Measurements from ENCODE around the gene SLC39A3.

The SLC39A3 gene

DNA sequence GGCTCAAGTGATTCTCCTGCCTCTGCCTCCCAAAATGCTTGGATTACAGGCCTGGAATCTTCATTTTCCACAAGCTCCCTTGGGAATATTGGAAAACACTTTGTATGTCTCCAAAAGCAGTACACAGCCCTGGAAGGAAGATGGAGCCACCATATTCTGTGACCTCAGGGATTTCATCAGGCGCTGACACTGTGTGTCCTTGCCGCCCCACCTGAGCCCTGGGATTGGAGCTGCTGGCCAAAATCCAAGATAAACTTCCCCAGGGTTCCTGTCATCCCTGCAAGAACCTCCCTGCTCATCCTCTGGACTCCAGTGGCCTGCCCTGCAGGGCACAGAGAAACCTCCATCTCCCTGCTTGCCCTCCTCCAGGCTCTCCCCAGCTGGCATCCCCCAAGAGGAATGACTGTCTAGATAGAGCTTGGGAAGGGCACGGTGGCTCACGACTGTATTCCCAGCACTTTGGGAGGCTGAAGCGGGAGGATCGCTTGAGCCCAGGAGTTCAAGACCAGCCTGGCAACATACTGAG lies 36.1 kb downstream of the SLC39A3 start:
- Histone ChIP-seq H3K27me3 (ENCODE audit: control insufficient read depth in 2 of 2, insufficient read depth in 2 of 2, low read length in 2 of 2) (no peaks in the 10 kb centered on the region), H3K36me3 (ENCODE audit: control insufficient read depth in 2 of 2, insufficient read depth in 2 of 2, low read length in 2 of 2) (no peaks in the 10 kb centered on the region), H3K27ac (ENCODE audit: low read depth in 2 of 2, low read length in 2 of 2) (no peak overlapping the region), H3K9me3 (ENCODE audit: control insufficient read depth in 2 of 2, low read length in 2 of 2) (no peaks in the 10 kb centered on the region), H3K4me1 (ENCODE audit: control insufficient read depth in 2 of 2, insufficient read depth in 2 of 2, low read length in 2 of 2) (peaks cover 0 to 5% of the 10 kb centered on the region in 2 donors), H3K9ac (ENCODE audit: low read depth in 1 of 2, low read length in 2 of 2) (no peak overlapping the region), H3K4me3 (ENCODE audit: low read length in 2 of 2) (no peak overlapping the region)

- Histone ChIP-seq H3K27ac (ENCODE audit: low read depth in 2 of 2, low read length in 2 of 2) (no peak overlapping the region), H3K27me3 (ENCODE audit: control insufficient read depth in 2 of 2, insufficient read depth in 2 of 2, low read length in 2 of 2) (no peaks in the 10 kb centered on the region), H3K4me1 (ENCODE audit: control insufficient read depth in 2 of 2, insufficient read depth in 2 of 2, low read length in 2 of 2) (peaks cover 0 to 5% of the 10 kb centered on the region in 2 donors), H3K9me3 (ENCODE audit: control insufficient read depth in 2 of 2, low read length in 2 of 2) (no peaks in the 10 kb centered on the region), H3K4me3 (ENCODE audit: low read length in 2 of 2) (peak overlapping the region; percentile 25 to 64), H3K9ac (ENCODE audit: low read depth in 1 of 2, low read length in 2 of 2) (peak overlapping the region in 1 of 2 donors; percentile 14), H3K36me3 (ENCODE audit: control insufficient read depth in 2 of 2, insufficient read depth in 2 of 2, low read length in 2 of 2) (no peaks in the 10 kb centered on the region)
These were observed 36.8 kb downstream of the SLC39A3 start for GRCh38 chr19:2703077-2703437.

DNA sequence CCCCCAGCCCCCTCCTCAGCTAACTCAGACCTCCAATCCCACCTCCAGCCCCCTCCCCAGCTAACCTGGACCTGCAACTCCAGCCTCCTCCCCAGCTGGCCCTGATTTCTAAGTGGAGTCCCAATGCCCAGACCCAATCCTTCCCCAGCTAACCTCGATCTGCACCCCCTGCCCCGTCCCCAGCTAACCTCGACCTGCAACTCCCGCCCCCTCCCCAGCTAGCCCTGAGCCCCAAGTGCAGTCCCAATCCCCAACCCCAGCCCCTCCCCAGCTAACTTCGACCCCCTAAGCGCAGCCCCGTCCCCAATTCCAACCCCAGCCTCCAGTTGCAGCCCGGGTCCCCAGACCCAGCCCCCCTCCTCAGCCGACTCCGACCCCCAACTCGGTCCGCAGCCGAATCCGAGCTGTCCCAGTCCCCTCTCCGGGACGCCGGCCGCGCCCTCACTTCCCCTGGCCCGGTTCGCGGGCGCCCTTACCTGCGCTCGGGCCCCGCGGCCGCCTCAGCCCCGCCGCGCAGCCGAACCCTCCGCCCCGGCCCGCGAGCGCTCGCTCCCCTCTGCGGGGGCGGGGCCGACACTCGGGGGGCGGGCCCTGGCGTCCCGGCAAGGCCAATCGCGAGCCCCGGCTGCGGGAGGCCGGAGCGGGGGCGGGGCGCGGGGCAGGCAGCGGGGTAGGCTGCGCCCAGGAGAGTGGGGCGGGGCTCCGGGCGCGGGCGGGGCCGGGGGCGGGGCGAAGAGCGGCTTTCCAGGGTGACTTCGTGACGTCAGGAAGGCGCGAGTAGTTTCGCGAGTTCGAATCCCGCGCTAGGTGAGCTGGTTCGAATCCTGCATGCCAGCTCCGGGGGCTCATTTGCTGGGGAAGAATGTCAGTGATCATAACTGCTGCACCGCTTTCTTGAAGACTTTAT lies 37.4 kb downstream of the SLC39A3 start, which contains the start of gene GNG7:
Gene GNG7, minus strand, starts transcription at position 525 of the 907 bp plus-strand sequence. CDS start 182,006 bp downstream, outside the sequence.
- Histone ChIP-seq H3K9me3 (ENCODE audit: control insufficient read depth in 2 of 2, low read length in 2 of 2) (no peaks in the 10 kb centered on the region), H3K4me1 (ENCODE audit: control insufficient read depth in 2 of 2, insufficient read depth in 2 of 2, low read length in 2 of 2) (peaks cover 0 to 5% of the 10 kb centered on the region in 2 donors), H3K27me3 (ENCODE audit: control insufficient read depth in 2 of 2, insufficient read depth in 2 of 2, low read length in 2 of 2) (no peaks in the 10 kb centered on the region), H3K4me3 (ENCODE audit: low read length in 2 of 2) (peak within 1 kb of the TSS; percentile 64 to 65), H3K36me3 (ENCODE audit: control insufficient read depth in 2 of 2, insufficient read depth in 2 of 2, low read length in 2 of 2) (no peaks in the 10 kb centered on the region), H3K9ac (ENCODE audit: low read depth in 1 of 2, low read length in 2 of 2) (peak within 1 kb of the TSS; percentile 63 to 64), H3K27ac (ENCODE audit: low read depth in 2 of 2, low read length in 2 of 2) (peak within 1 kb of the TSS in 1 of 2 donors; percentile 32)

GRCh38 chr19:2701361-2702169 lies 38.3 kb downstream of the SLC39A3 start:
- Histone ChIP-seq H3K9ac (ENCODE audit: low read depth in 1 of 2, low read length in 2 of 2) (peak overlapping the region in 1 of 2 donors; percentile 63), H3K36me3 (ENCODE audit: control insufficient read depth in 2 of 2, insufficient read depth in 2 of 2, low read length in 2 of 2) (no peaks in the 10 kb centered on the region), H3K27me3 (ENCODE audit: control insufficient read depth in 2 of 2, insufficient read depth in 2 of 2, low read length in 2 of 2) (no peaks in the 10 kb centered on the region), H3K27ac (ENCODE audit: low read depth in 2 of 2, low read length in 2 of 2) (peak overlapping the region in 1 of 2 donors; percentile 32), H3K4me3 (ENCODE audit: low read length in 2 of 2) (peak overlapping the region; percentile 11 to 59), H3K4me1 (ENCODE audit: control insufficient read depth in 2 of 2, insufficient read depth in 2 of 2, low read length in 2 of 2) (peaks cover 0 to 5% of the 10 kb centered on the region in 2 donors), H3K9me3 (ENCODE audit: control insufficient read depth in 2 of 2, low read length in 2 of 2) (no peaks in the 10 kb centered on the region)

DNA sequence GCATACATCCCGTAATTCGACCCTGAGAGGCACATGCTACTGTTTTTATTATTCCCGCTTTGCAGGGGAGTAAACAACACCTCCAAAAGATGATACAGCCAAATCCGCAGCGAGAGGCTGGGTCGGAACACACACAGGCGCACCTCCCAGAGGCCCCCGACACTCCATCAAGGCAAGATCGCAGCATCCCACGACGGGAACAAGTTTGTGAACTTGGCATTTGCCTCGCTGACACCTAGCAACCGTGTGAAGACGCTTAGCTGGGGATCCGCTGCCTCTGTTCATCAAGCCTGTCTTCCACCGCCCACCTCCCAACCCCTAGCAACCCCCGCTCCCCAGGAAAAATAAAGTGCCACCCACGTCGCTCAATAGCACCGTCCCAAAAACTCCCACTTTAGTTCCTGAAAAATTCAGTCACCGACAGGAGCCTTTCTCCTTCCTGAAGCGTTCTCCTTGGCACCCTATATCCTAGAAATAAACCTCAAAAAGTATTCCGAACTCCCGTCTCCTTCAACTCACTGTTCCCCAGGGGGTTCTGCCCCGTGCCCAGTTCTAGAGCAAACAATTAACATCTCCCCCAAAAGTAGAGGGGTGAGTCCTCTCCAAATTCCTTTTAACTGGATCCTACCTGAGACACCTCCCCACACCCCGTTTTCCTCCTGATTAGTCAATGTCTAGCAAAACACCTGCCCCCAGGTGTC lies 39.0 kb downstream of the SLC39A3 start:
- Histone ChIP-seq H3K27ac (ENCODE audit: low read depth in 2 of 2, low read length in 2 of 2) (peak overlapping the region in 1 of 2 donors; percentile 32), H3K36me3 (ENCODE audit: control insufficient read depth in 2 of 2, insufficient read depth in 2 of 2, low read length in 2 of 2) (no peaks in the 10 kb centered on the region), H3K27me3 (ENCODE audit: control insufficient read depth in 2 of 2, insufficient read depth in 2 of 2, low read length in 2 of 2) (no peaks in the 10 kb centered on the region), H3K9ac (ENCODE audit: low read depth in 1 of 2, low read length in 2 of 2) (peak overlapping the region in 1 of 2 donors; percentile 24), H3K4me1 (ENCODE audit: control insufficient read depth in 2 of 2, insufficient read depth in 2 of 2, low read length in 2 of 2) (peaks cover 0 to 5% of the 10 kb centered on the region in 2 donors), H3K9me3 (ENCODE audit: control insufficient read depth in 2 of 2, low read length in 2 of 2) (no peaks in the 10 kb centered on the region), H3K4me3 (ENCODE audit: low read length in 2 of 2) (peak overlapping the region in 1 of 2 donors; percentile 8)

- H3K9ac ChIP-seq (ENCODE audit: low read depth in 1 of 2, low read length in 2 of 2) = no peak overlapping the region
These were observed 40.2 kb downstream of the SLC39A3 start for GRCh38 chr19:2699413-2700140.

DNA sequence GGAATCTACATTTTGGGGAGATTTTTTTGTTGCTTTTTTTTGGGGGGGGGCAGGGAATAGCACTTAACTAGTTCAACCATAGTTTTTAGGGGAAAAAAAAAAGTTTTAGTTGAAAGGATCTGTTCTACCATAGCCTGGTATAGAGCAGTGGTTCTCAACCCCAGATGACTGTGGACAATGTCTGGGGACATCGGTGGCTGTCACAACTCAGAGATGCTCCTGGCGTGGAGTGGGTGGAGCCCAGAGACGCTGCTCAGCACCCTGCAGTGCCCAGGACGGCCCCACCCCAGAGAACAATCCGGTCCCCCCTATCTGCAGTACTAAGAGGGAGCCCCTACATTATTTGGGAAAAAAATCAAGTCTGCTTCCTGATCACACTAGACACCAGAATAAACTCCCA lies 45.6 kb downstream of the SLC39A3 start:
- Histone ChIP-seq H3K27me3 (ENCODE audit: control insufficient read depth in 2 of 2, insufficient read depth in 2 of 2, low read length in 2 of 2) (no peaks in the 10 kb centered on the region), H3K27ac (ENCODE audit: low read depth in 2 of 2, low read length in 2 of 2) (no peak overlapping the region), H3K4me1 (ENCODE audit: control insufficient read depth in 2 of 2, insufficient read depth in 2 of 2, low read length in 2 of 2) (no peaks in the 10 kb centered on the region), H3K9me3 (ENCODE audit: control insufficient read depth in 2 of 2, low read length in 2 of 2) (no peaks in the 10 kb centered on the region), H3K9ac (ENCODE audit: low read depth in 1 of 2, low read length in 2 of 2) (no peak overlapping the region), H3K36me3 (ENCODE audit: control insufficient read depth in 2 of 2, insufficient read depth in 2 of 2, low read length in 2 of 2) (peaks cover 0 to 2% of the 10 kb centered on the region in 2 donors), H3K4me3 (ENCODE audit: low read length in 2 of 2) (no peak overlapping the region)

More at GRCh38 chr19:2699413-2700140, 40.2 kb downstream of the SLC39A3 start:
- Histone ChIP-seq H3K9me3 (ENCODE audit: control insufficient read depth in 2 of 2, low read length in 2 of 2) (no peaks in the 10 kb centered on the region), H3K4me3 (ENCODE audit: low read length in 2 of 2) (peak overlapping the region in 1 of 2 donors; percentile 1), H3K36me3 (ENCODE audit: control insufficient read depth in 2 of 2, insufficient read depth in 2 of 2, low read length in 2 of 2) (no peaks in the 10 kb centered on the region), H3K27me3 (ENCODE audit: control insufficient read depth in 2 of 2, insufficient read depth in 2 of 2, low read length in 2 of 2) (no peaks in the 10 kb centered on the region), H3K27ac (ENCODE audit: low read depth in 2 of 2, low read length in 2 of 2) (peak overlapping the region; percentile 51 to 63), H3K4me1 (ENCODE audit: control insufficient read depth in 2 of 2, insufficient read depth in 2 of 2, low read length in 2 of 2) (peaks cover 0 to 5% of the 10 kb centered on the region in 2 donors)

DNA sequence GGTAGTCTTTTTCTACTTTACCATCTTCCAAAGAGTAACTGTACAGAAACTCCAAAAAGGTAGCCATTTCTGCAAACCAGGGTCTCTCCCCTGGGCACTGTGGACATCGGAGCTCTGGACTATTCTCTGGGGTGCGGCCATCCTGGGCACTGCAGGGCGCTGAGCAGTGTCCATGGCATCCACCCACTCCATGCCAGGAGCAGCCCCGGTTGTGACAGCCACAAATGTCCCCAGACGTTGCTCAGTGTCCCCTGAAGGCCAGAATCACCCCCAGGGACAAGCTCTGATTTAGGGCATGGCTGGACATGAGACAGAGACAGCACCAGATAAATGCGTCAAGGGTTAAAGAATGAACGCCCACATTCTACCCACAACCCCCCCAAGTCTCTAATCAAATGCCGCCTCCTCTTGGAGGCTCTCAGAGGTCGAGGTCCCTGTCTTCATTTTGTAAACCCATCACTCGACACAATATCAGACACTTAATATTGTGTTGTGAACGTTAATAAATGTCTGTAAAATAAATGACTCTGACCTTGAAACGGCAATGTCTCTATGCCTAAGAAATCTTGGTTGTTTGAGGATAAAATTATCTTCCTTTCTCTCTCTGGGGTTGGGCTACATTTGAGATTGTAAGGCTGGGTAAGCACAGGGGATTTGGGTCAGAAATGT lies 46.2 kb downstream of the SLC39A3 start:
- no peak overlapping the region for H3K9ac ChIP-seq (ENCODE audit: low read depth in 1 of 2, low read length in 2 of 2)
- H3K27ac ChIP-seq (ENCODE audit: low read depth in 2 of 2, low read length in 2 of 2) = no peak overlapping the region
- no peaks in the 10 kb centered on the region for H3K27me3 ChIP-seq (ENCODE audit: control insufficient read depth in 2 of 2, insufficient read depth in 2 of 2, low read length in 2 of 2)
- no peaks in the 10 kb centered on the region for H3K9me3 ChIP-seq (ENCODE audit: control insufficient read depth in 2 of 2, low read length in 2 of 2)
- peaks cover 0 to 2% of the 10 kb centered on the region in 2 donors for H3K36me3 ChIP-seq (ENCODE audit: control insufficient read depth in 2 of 2, insufficient read depth in 2 of 2, low read length in 2 of 2)
- no peaks in the 10 kb centered on the region for H3K4me1 ChIP-seq (ENCODE audit: control insufficient read depth in 2 of 2, insufficient read depth in 2 of 2, low read length in 2 of 2)
- H3K4me3 ChIP-seq (ENCODE audit: low read length in 2 of 2) = no peak overlapping the region

GRCh38 chr19:2691951-2692350 lies 47.9 kb downstream of the SLC39A3 start:
- no peak overlapping the region for H3K9ac ChIP-seq (ENCODE audit: low read depth in 1 of 2, low read length in 2 of 2)
- H3K27me3 ChIP-seq (ENCODE audit: control insufficient read depth in 2 of 2, insufficient read depth in 2 of 2, low read length in 2 of 2) = no peaks in the 10 kb centered on the region
- H3K4me1 ChIP-seq (ENCODE audit: control insufficient read depth in 2 of 2, insufficient read depth in 2 of 2, low read length in 2 of 2) = no peaks in the 10 kb centered on the region
- H3K9me3 ChIP-seq (ENCODE audit: control insufficient read depth in 2 of 2, low read length in 2 of 2) = no peaks in the 10 kb centered on the region
- H3K36me3 ChIP-seq (ENCODE audit: control insufficient read depth in 2 of 2, insufficient read depth in 2 of 2, low read length in 2 of 2) = peaks cover 0 to 2% of the 10 kb centered on the region in 2 donors
- H3K4me3 ChIP-seq (ENCODE audit: low read length in 2 of 2) = no peak overlapping the region
- no peak overlapping the region for H3K27ac ChIP-seq (ENCODE audit: low read depth in 2 of 2, low read length in 2 of 2)
